HG03139 (cell line): ENCODE results near the gene MRPL36.
"Not testable (repeated sequence)": the region's sequence is repeated elsewhere in the genome, so short reads cannot be mapped to it uniquely, and the experiment has no call there.

Source experiments
- ATAC-seq: cut with Tn5 transposase; IDR thresholded peaks from one replicate; pipeline ENCODE4 v1.9.1; 2021; ENCODE audit not compliant: unreplicated experiment

Gene MRPL36

DNA sequence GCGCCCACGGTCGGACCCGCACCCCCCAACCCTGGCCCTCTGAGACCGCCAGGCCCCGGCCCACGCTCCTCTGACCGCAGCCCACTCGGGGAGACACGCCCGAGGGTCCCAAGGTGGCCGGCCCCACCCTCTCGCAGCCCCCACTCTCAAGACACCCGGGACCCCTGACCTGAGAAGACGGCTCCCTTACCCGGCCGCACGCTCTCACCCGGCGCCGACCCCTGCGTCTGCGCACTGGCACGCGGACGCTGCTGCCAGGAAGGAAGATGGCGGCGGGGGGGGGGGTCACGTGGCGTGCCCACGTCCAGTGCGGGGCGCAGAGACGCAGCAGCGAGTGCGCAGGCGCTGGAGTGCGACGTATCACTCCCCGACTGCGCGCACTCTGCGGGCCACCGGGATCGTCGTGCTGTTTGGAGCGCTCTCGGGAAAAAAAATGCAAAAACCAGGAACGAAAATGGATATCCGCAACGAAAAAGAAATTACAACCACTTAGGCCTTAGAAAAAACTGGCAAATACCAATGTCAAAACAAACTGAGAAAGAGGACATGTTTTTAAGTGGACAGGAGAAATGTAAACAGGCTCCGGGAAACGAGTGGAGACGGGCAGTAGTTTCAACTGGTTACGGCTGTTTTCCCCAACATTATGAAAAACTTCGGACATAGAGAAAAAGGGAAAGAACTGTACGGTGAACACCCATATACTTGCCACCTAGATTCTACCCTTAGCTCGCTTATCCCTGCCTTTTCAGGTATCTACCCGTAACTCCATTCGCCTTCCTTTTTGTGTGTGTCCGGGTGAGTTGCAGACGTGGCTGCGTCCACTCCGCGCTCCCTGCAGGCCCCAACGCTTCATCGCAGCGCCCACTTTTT is at the start of gene MRPL36:
Gene MRPL36, minus strand, starts transcription at position 236 of the 870 bp plus-strand sequence. CDS start 902 bp downstream, outside the sequence.
- ATAC-seq = no peak

DNA sequence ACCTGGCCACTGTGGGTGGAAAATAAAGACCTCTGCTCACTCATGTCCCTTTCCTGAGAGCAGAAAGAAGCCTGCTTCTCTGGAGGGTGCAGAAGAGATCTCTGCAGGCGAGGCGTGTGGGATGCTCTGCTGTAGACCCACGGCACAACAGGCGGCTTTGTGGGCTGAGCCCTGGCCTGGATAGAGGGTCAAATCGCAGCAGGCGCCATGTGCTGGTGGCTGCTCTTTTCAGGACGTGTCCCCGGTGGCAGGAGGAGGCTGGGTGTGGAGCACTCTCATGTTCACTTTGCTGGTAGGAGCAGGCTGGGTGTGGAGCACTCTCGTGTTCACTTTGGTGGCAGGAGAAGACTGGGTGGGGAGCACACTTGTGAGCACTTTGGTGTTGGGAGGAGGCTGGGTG is 48.0 kb upstream of the MRPL36 start:
- ATAC-seq = no peak

DNA sequence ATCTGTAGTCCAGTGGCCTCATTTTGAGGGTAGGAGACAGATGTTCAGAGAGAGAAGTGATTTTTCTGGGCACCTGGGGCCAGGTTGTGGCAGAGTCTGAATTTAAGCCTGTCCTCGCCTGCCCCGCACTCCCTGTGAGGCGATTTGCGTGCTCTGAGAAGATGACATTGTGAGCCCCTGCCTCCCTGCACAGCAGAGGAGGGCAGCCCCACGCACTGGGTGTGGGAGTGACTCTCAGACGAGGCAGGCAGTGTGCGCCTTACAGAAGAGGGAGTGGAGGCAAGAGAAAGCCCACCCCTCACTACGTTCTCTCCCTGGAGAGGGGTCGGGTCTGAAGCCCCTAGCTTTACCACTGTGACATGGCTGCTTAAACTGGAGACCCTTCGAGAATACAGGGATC is 47.4 kb upstream of the MRPL36 start:
- no peak for ATAC-seq

DNA sequence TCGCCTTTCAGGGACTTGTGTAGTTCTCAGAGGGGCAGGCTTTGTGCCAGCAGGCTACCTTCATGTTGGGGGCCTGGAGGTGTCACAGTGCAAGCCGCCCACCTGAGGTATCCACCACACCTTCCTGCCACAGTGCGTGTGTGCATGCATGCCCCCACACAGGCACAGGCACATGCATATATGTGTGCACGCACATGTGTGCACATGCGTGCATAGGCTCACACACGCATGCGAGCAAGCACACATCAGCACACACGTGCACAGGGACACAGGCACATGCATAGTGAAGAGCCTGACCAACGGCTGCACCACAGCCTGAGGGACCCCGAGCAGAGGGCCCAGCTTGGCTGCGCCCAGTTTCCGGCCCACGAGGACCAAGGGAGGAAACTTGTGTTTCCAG is 46.9 kb upstream of the MRPL36 start:
- no peak for ATAC-seq

- no peak for ATAC-seq
Measured at GRCh38 chr5:1845696-1846095, 46.1 kb upstream of the MRPL36 start.

- no peak for ATAC-seq
Measured at GRCh38 chr5:1844708-1845436, 45.2 kb upstream of the MRPL36 start.

- not testable (repeated sequence) for ATAC-seq
Measured at GRCh38 chr5:1843761-1844160, 44.1 kb upstream of the MRPL36 start.

DNA sequence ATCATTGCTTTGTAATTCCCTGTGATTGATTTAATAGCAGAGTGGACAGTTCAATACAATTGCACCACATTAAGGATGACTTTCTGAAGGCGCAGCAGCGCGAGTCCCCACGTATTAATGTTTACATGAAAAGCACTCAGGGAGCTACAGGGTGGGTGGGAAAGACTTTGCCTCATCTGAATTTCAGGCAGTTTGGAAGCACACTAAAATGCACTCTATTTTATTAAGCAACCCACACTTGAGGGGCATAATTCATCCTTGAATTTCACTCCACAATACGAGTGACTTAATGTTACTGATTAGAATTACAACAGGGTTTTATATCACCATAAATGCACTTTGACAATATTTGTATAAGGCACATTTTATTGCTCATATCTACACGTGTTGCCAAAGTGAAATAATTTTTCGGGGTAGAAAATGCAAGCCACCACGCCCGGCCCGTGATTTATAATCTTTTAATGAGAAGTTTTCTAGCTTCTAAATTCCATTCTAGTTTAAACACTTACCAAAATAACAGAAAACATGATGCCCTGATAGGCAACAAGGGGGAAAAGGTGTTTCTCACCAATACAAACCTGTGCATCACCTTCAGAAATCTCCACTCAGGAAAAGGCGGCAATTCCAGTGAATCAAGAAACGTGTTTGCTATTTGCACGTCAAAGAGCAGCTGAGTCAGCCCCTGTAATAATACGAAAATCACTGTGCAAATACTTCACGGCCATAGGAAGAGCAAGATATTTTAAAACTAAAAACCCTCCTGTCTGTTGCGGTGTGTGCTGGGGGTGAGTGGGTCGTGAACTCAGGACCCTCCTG is 42.6 kb upstream of the MRPL36 start:
- no peak for ATAC-seq

GRCh38 chr5:1840741-1841521 is 41.3 kb upstream of the MRPL36 start:
- no peak for ATAC-seq

DNA sequence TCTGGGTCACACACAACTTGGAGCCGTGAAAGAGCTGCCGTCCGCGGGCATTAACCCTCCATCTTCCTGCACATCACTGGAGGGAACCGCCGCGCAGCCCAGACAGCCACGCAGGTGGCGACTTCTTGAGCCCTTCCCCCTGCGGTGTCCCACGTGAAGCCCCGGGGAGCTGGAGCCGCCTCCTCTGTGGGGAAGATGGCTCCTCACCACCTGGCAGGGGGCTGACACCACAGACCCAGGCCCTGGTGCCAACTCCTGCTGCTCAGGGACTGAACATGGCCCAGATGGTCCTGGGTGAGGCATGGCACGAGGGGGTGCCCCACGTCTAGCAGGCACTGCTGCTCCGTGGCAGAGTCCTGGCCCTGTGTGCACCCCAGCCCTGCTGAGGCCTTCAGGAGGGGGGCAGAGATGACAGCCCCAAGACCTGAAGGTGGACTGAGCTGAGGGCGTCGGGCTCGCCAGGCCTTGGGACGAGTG is 40.5 kb upstream of the MRPL36 start:
- ATAC-seq = no peak

- no peak for ATAC-seq
Measured at GRCh38 chr5:1838013-1838412, 38.4 kb upstream of the MRPL36 start.

GRCh38 chr5:1836891-1837880 is 37.5 kb upstream of the MRPL36 start:
- no peak for ATAC-seq

DNA sequence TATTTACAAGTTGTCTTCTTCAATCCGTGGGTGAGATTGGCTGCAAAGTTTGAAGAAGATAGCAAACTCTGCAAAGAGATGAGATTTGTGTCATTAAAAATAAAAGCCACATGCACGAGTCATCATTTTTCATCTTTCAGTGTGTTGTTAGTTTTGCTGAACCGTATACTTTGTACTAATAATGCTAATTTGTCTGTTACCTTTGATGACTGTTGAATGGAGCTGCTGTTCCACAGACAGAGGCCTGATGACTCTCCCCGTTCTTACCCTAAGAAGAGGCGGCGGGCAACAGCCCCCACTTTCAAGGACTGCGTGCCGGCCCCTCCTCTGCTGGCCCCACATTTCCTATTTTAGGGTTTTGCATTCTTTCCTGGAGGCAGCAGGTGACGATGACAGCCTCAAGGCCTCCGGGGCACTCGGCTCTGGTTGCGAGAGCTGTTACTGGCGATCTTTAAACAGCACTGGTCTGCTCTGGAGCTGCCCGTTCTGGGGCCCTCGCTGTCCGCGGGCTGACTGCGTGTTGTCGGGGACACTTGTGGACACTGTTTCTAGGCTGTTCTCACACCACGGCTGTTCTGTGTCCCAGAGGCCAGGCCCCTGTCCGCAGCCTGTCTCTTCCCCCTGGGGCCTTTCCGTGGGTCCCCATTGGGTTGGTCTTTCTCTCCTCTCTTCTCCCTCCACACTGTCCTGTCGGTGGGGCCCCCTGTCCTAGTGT is 36.7 kb upstream of the MRPL36 start:
- ATAC-seq = no peak

- ATAC-seq = no peak
Measured at GRCh38 chr5:1835431-1835830, 35.8 kb upstream of the MRPL36 start.

DNA sequence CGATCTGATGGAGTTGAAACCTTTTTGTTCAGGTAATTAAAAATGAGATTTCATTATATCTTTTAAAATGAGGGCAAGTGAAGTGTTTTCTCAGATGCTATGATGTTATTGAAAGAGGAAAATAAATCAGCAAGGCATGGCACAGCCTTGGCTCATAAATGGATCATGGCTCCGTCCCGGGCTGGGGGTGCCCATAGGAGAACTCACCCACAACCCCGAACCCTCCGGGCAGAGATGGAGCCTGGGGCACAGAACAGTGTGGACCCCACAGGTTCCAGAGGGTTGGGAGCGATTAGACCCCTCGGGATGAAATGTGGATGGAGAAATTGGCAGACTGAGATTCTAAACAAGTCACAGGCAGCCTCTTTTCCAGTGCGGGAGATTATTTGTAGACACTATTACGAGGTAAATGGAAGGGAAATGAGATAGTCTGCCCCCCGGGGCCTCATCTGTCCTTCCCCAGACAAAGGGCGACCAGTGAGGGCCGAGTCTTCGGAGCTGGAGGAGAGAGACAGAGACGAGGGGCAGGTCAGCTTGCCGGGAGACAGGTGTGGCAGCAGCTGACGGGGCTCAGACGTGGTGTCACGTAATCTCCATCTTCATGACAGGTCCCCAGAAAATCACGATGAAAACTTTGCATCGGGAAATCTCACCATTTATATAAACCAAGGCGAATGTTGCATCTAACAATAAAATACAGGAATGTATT is 35.2 kb upstream of the MRPL36 start:
- ATAC-seq = no peak

DNA sequence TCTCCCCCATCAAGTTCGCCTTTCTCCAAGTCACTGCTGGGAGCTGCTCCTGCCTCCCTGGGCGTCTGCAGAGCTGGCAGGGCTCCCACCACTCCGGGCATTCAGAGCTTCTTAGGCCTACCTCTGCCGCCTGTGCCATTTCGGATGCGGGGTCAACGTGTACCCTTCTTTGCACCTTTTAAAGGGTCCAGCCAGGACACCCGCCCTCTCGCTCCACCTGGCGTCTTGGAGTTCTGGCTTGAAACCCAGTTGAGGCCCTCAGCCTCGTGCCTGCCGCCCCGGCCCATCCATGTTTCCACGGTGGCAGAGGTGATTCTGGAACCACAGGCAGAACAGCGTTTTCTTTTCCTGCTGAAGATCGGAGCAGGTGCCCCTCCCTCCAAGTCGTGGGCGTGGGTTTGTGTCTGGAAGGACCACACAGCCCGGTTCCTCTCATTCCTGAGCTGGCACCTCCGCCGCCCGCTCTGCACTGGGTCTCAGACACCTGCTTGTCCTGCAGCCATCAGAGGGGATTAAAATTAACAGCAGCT is 34.5 kb upstream of the MRPL36 start:
- ATAC-seq = no peak

DNA sequence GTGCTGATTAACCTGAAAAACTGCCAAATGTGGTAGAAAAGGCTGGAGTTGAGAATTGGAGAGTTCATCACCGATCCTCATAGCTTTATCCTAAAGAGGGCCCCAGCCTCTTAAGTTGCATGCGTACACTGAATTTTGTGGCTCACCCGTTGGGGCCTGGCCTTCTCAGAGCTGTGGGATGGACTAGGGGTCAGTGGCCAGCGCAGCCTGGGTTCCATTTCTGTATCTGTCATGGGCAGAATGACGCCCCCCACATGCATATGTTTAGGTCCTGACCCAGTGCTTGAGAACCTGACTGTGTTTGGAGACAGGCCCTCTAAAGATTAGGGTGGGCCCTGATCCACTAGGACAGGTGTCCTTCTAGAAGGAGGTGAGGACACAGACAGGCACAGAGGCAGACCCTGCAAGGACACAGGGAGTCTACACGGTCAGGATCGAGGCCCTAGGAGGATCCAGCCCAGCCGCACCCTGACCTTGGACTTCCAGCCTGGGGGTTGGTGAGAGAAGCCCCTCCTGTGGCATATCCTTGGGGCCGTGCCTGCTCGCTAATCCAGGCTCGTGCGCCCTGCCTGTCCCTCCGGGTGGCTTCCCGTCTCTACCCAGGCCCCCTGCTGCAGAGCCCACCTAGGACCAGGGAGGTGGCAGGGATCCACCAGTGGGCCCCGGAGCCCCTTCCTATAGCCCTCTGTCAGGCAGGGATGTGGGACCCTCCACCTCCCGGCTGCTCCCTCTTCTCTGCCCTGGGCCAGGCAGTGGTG is 33.8 kb upstream of the MRPL36 start:
- no peak for ATAC-seq
